Measurements from ENCODE around the gene UNC13B. TPM values are rescaled to one million over a fixed set of nuclear protein-coding genes. Genes with fewer than 3 reads are reported as not detected.

UNC13B gene
- total and polyA plus RNA-seq, 2 donors (not counting 3 experiments of a cell fraction or from before 2014, with no cell fraction given), result 30.1 to 46.2 TPM

DNA sequence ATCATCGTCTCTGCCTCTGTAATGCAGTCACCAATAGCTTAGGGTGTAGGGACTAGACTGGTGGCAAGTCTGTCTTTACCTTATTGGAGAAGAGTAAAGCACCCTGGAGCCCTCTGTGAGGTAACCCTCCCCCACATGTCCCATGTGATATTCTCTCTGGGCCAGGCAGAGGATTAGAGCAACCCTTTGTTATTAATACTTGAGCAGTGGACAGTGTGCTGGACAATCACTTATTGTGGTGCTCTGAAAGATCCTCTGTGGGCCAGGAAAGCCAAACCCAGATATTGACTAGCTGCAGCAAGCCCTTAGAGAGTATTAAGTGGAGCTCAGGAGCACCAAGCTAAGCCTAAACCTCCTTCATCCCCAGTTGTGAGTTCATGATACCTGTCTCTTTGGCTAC lies 188.4 kb downstream of the UNC13B start:
- Histone ChIP-seq H3K9me1 (replicated peaks; ENCODE audit: control insufficient read depth, extremely low read depth, insufficient read depth, low read length) (no peaks in the 10 kb centered on the region), H3K4me2 (ENCODE audit: insufficient read depth, low read length) (no peak overlapping the region), H3K79me2 (ENCODE audit: control insufficient read depth, insufficient read depth, low read length) (no peaks in the 10 kb centered on the region), H3K36me3 (ENCODE audit: control insufficient read depth in 2 of 2, extremely low read depth in 1 of 2, insufficient read depth in 2 of 2, low read length in 2 of 2) (no peaks in the 10 kb centered on the region), H3K4me3 (replicated peaks in 1 of 3; ENCODE audit: insufficient read depth in 1 of 3, low read depth in 1 of 3, low read length in 3 of 3) (no peak overlapping the region), H3K9me3 (replicated peaks; ENCODE audit: control insufficient read depth, insufficient read depth, low read length) (no peaks in the 10 kb centered on the region), H3K9ac (replicated peaks; ENCODE audit: extremely low read depth, insufficient read depth, low read length) (no peak overlapping the region), H3K27me3 (ENCODE audit: control insufficient read depth in 2 of 2, insufficient read depth in 2 of 2, low read length in 2 of 2) (no peaks in the 10 kb centered on the region), H4K20me1 (replicated peaks; ENCODE audit: control insufficient read depth, extremely low read depth, insufficient read depth, low read length) (no peaks in the 10 kb centered on the region), H3K4me1 (ENCODE audit: control insufficient read depth, extremely low read depth, insufficient read depth, low read length) (peaks cover 4% of the 10 kb centered on the region), H3K27ac (ENCODE audit: insufficient read depth, low read depth, low read length) (no peak overlapping the region), H2AFZ (ENCODE audit: low read depth, low read length) (no peak overlapping the region)
- CTCF ChIA-PET, result interaction anchor here (0.8 to 1.3 kb wide), 3 partner anchors 9 to 203 kb away, joined by 3 to 7 read pairs (median 5); no protein-coding TSS in a partner anchor
- POLR2A ChIA-PET, result no interaction called here
- TF ChIP-seq POLR2A (IDR thresholded peaks at IDR 0.05; ENCODE audit: low read depth, low read length) (no peak), CTCF (IDR thresholded peaks at IDR 0.05; ENCODE audit: extremely low read depth in 1 of 2, insufficient read depth in 1 of 2, low read depth in 1 of 2, low read length in 2 of 2) (no peak), POLR2AphosphoS5 (IDR thresholded peaks at IDR 0.05; ENCODE audit: insufficient read depth, low read depth, low read length) (no peak), JUN (IDR thresholded peaks at IDR 0.05; ENCODE audit: borderline replicate concordance, insufficient read depth, insufficient read length, low read depth) (no peak), GATA2 (IDR thresholded peaks at IDR 0.05; ENCODE audit: insufficient read depth, insufficient read length, low read depth, low read length) (no peak), EZH2 (IDR thresholded peaks at IDR 0.05; ENCODE audit: borderline replicate concordance, low read depth, low read length, severe bottlenecking) (no peak), FOS (IDR thresholded peaks at IDR 0.05; ENCODE audit: borderline replicate concordance, insufficient read depth, low read length) (no peak), MYC (IDR thresholded peaks at IDR 0.05; ENCODE audit: low read depth, low read length) (no peak)
- TF ChIP-seq, protein P1, sequence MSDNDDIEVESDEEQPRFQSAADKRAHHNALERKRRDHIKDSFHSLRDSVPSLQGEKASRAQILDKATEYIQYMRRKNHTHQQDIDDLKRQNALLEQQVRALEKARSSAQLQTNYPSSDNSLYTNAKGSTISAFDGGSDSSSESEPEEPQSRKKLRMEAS (IDR thresholded peaks at IDR 0.05; ENCODE audit: insufficient read depth, insufficient read length), result no peak
- FAIRE-seq (no peak), DNase-seq (ENCODE audit: low read depth, low spot score) (no peak)
- dilution Hi-C loops (cut with MboI; ENCODE audit: extremely low pct_ligation_motif_present, low sequenced_read_pairs) (no loop called here), intact Hi-C loops (cut with micrococcal nuclease) (no loop called here)
- no TSS peak for BruUV-seq (replicated peaks)

All from endothelial cell of umbilical vein (primary cell).